Measurements from ENCODE around the gene CCDC188. TPM values are rescaled to one million over a fixed set of nuclear protein-coding genes. Genes with fewer than 3 reads are reported as not detected.
A peak's percentile ranks its signal among the peaks of the same experiment; 100 is the strongest.

CCDC188 gene
- total RNA-seq, 2 donors from 2014 or later, result not detected

DNA sequence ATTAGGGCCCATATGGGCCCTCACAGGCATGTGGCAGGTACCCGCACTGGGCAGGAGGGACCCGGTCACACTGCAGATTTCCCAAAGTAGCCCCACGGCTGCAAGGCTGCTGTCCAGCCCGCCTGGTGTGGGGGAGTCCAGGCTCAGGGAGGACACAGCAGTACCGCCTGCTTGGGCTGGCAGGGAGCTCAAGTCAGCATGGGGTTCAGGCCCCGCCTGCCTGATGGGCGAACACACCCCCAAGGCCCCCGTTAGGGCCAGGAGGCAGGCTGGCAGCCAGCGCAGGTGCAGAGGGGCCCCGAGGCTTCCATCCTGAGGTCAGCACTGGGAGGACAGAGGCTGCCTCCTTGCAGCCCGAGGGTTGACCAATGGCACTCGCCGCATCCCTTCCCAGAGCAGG is 13.7 kb downstream of the CCDC188 start:
- Mint-ChIP-seq H3K27ac (no peak overlapping the region), H3K27me3 (ENCODE audit: insufficient read depth) (no peaks in the 10 kb centered on the region), H3K4me1 (no peaks in the 10 kb centered on the region), H3K4me3 (no peak overlapping the region), H3K9me3 (no peaks in the 10 kb centered on the region), H3K36me3 (ENCODE audit: low read depth) (peaks cover 7% of the 10 kb centered on the region)
- TF ChIP-seq, protein P1, sequence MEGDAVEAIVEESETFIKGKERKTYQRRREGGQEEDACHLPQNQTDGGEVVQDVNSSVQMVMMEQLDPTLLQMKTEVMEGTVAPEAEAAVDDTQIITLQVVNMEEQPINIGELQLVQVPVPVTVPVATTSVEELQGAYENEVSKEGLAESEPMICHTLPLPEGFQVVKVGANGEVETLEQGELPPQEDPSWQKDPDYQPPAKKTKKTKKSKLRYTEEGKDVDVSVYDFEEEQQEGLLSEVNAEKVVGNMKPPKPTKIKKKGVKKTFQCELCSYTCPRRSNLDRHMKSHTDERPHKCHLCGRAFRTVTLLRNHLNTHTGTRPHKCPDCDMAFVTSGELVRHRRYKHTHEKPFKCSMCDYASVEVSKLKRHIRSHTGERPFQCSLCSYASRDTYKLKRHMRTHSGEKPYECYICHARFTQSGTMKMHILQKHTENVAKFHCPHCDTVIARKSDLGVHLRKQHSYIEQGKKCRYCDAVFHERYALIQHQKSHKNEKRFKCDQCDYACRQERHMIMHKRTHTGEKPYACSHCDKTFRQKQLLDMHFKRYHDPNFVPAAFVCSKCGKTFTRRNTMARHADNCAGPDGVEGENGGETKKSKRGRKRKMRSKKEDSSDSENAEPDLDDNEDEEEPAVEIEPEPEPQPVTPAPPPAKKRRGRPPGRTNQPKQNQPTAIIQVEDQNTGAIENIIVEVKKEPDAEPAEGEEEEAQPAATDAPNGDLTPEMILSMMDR (conservative IDR thresholded peaks at IDR 0.05), result no peak
- WGBS, 2 experiments (ENCODE audit: insufficient coverage in 1 of 2, insufficient read length in 1 of 2), result 94% methylated on average over 3 to 13 of the region's 13 CpGs
- Histone ChIP-seq H3K27ac (ENCODE audit: low read depth, low read length) (peak overlapping the region; percentile 17), H3K4me1 (ENCODE audit: control insufficient read depth, insufficient read depth, low read length) (no peaks in the 10 kb centered on the region), H3K9ac (ENCODE audit: extremely low read depth, low read length, poor library complexity, severe bottlenecking) (no peak overlapping the region), H3K9me3 (ENCODE audit: control insufficient read depth, low read length) (no peaks in the 10 kb centered on the region), H3K27me3 (ENCODE audit: control insufficient read depth, insufficient read depth, low read length, poor library complexity, severe bottlenecking) (no peaks in the 10 kb centered on the region), H3K36me3 (ENCODE audit: control insufficient read depth, insufficient read depth, low read length) (peaks cover 7% of the 10 kb centered on the region), H3K4me3 (ENCODE audit: low read length) (no peak overlapping the region)
- DNase-seq, result no peak

DNA sequence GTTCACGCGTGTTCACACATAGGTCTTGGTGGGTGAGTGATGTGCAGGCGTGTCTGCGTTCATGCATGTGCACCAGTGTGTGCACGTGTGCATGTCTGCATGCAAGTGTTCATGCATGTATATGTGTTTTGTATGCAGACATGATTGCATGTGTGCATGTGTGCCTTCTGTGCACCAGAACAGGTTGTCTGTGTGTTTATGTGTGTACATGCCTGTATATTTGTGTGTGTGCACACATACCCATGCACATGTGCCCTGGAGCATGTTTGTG is 14.3 kb downstream of the CCDC188 start:
- Mint-ChIP-seq H3K9me3 (no peaks in the 10 kb centered on the region), H3K36me3 (ENCODE audit: low read depth) (peaks cover 7% of the 10 kb centered on the region), H3K4me1 (no peaks in the 10 kb centered on the region), H3K27ac (no peak overlapping the region), H3K27me3 (ENCODE audit: insufficient read depth) (no peaks in the 10 kb centered on the region), H3K4me3 (no peak overlapping the region)
- H3K9me3 ChIP-seq (ENCODE audit: control insufficient read depth, low read length), result no peaks in the 10 kb centered on the region
- H3K4me3 ChIP-seq (ENCODE audit: low read length), result no peak overlapping the region
- no peaks in the 10 kb centered on the region for H3K27me3 ChIP-seq (ENCODE audit: control insufficient read depth, insufficient read depth, low read length, poor library complexity, severe bottlenecking)
- 94 to 95% methylated on average over 3 to 5 of the region's 5 CpGs for WGBS, 2 experiments (ENCODE audit: insufficient coverage in 1 of 2, insufficient read length in 1 of 2)
- H3K9ac ChIP-seq (ENCODE audit: extremely low read depth, low read length, poor library complexity, severe bottlenecking), result no peak overlapping the region
- DNase-seq, result no peak
- no peaks in the 10 kb centered on the region for H3K4me1 ChIP-seq (ENCODE audit: control insufficient read depth, insufficient read depth, low read length)
- H3K36me3 ChIP-seq (ENCODE audit: control insufficient read depth, insufficient read depth, low read length), result peaks cover 7% of the 10 kb centered on the region
- H3K27ac ChIP-seq (ENCODE audit: low read depth, low read length), result no peak overlapping the region
- TF ChIP-seq, protein P1 (conservative IDR thresholded peaks at IDR 0.05), result no peak

DNA sequence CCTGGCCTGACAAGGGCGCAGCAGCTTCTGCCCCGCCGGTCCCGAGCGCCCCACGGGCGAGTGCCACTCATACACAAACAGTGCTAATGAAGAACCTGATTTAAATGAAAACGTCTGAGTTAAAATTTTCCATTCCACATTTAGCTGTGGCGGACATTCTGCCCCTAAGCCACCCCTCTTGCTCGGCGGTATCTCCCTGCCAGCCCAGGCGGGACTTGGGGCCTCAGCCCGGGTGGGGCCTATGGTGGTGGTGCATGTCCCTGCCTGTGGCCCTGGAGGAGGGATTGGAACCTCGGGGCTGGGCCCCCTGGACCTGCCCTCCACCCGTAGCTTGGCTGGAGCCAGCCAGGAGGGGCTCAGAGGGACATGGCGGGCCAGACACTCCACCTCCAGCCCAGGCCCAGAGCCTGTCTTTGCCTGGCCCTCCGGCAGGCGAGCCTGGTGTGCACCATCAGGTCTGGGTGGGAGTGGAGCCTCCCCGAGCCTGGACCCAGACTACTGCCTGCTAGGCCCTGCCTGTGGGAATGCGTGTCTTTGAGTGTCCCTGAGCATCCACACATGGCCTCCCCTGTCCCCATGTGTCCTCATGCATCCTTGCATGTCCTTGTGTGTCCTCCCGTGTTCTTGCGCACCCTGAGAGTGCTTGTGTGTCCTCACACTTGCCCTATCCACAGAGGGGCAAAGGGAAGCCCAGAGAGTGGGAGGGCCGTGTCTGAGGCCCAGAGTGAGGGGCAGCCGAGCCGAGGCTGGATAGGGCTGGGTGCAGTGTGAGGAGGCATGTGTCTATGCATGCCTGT is 14.9 kb downstream of the CCDC188 start:
- no peak for DNase-seq
- Mint-ChIP-seq H3K27me3 (ENCODE audit: insufficient read depth) (no peaks in the 10 kb centered on the region), H3K4me1 (no peaks in the 10 kb centered on the region), H3K27ac (no peak overlapping the region), H3K9me3 (no peaks in the 10 kb centered on the region), H3K36me3 (ENCODE audit: low read depth) (peaks cover 7% of the 10 kb centered on the region), H3K4me3 (no peak overlapping the region)
- Histone ChIP-seq H3K4me1 (ENCODE audit: control insufficient read depth, insufficient read depth, low read length) (no peaks in the 10 kb centered on the region), H3K9me3 (ENCODE audit: control insufficient read depth, low read length) (no peaks in the 10 kb centered on the region), H3K36me3 (ENCODE audit: control insufficient read depth, insufficient read depth, low read length) (peaks cover 7% of the 10 kb centered on the region), H3K9ac (ENCODE audit: extremely low read depth, low read length, poor library complexity, severe bottlenecking) (no peak overlapping the region), H3K27me3 (ENCODE audit: control insufficient read depth, insufficient read depth, low read length, poor library complexity, severe bottlenecking) (no peaks in the 10 kb centered on the region), H3K4me3 (ENCODE audit: low read length) (no peak overlapping the region), H3K27ac (ENCODE audit: low read depth, low read length) (peak overlapping the region; percentile 32)
- TF ChIP-seq, protein P1 (conservative IDR thresholded peaks at IDR 0.05), result no peak
- WGBS, 2 experiments (ENCODE audit: insufficient coverage in 1 of 2, insufficient read length in 1 of 2), result 94 to 96% methylated on average over 15 to 25 of the region's 25 CpGs
